Caco-2 (cell line): ENCODE results near the gene ARHGAP36. TPM values are rescaled to one million over a fixed set of nuclear protein-coding genes. Genes with fewer than 3 reads are reported as not detected.

ENCODE experiments used
- BruUV-seq: library from RNA; stranded (reverse); fragments of 400-500 nt; replicated peaks from 2 replicates; lab custom pipeline; 2021; lab: Mats Ljungman, UMichigan
- CTCF ChIA-PET: fragments of 300-600 bp; sonication (Branson Sonifier 250); formaldehyde crosslinking; loops from one replicate; lab custom pipeline; 2022; ENCODE audit warnings: antibody characterized with exemption; lab: Charles Lee
- POLR2A ChIA-PET: fragments of 300-600 bp; sonication (Branson Sonifier 250); formaldehyde crosslinking; loops from one replicate; lab custom pipeline; 2022; ENCODE audit warnings: antibody characterized with exemption; lab: Charles Lee
- DNase-seq, 2 experiments: peaks; one replicate each; pipeline versions ENCODE4 v3.0.0 to v3.0.0-alpha.2; 2020 to 2022
- H3K27me3 ChIP-seq: replicated peaks from 2 replicates; pipeline ENCODE4 v1.6.0; 2011; ENCODE audit warnings: low read length; ENCODE audit not compliant: control insufficient read depth, insufficient read depth
- H3K36me3 ChIP-seq: 2 replicates; pipeline ENCODE4 v1.5.1; 2011; ENCODE audit warnings: low read length; ENCODE audit not compliant: control insufficient read depth, insufficient read depth
- H3K4me1 ChIP-seq: fragments of 250-450 bp; sonication (Bioruptor Pico); 2 replicates; pipeline ENCODE4 v1.5.1; 2020; ENCODE audit warnings: mild to moderate bottlenecking
- H3K4me3 ChIP-seq: 2 replicates; pipeline ENCODE4 v1.5.1; 2011; ENCODE audit warnings: low read depth, mild to moderate bottlenecking, control low read depth, low read length
- H3K9me3 ChIP-seq: fragments of 250-450 bp; sonication (Bioruptor Pico); 2 replicates; pipeline ENCODE4 v1.5.1; 2020; ENCODE audit warnings: mild to moderate bottlenecking, moderate library complexity
- H3K27ac Mint-ChIP-seq: one replicate; pipeline ENCODE4 v1.8.0; 2022; ENCODE audit warnings: mixed read lengths; ENCODE audit not compliant: unreplicated experiment
- H3K27me3 Mint-ChIP-seq: one replicate; pipeline ENCODE4 v1.8.0; 2022; ENCODE audit warnings: mixed read lengths; ENCODE audit not compliant: insufficient read depth, unreplicated experiment
- H3K36me3 Mint-ChIP-seq: one replicate; pipeline ENCODE4 v1.8.0; 2022; ENCODE audit warnings: mild to moderate bottlenecking, mixed read lengths; ENCODE audit not compliant: insufficient read depth, unreplicated experiment
- H3K4me1 Mint-ChIP-seq: one replicate; pipeline ENCODE4 v1.8.0; 2022; ENCODE audit warnings: low read depth, mixed read lengths; ENCODE audit not compliant: unreplicated experiment
- H3K4me3 Mint-ChIP-seq: one replicate; pipeline ENCODE4 v1.8.0; 2022; ENCODE audit warnings: mild to moderate bottlenecking, moderate library complexity, mixed read lengths; ENCODE audit not compliant: unreplicated experiment
- H3K9me3 Mint-ChIP-seq: one replicate; pipeline ENCODE4 v1.8.0; 2022; ENCODE audit warnings: mixed read lengths; ENCODE audit not compliant: unreplicated experiment
- CTCF ChIP-seq, 2 experiments: fragments of 200-600 bp in 1 of 2; IDR thresholded peaks; 1 replicate in 1 of 2; 2 replicates in 1 of 2; pipeline versions ENCODE4 v1.5.1 to v1.8.0; 2011 to 2022; ENCODE audit warnings: antibody characterized with exemption in 1 of 2, control low read depth in 1 of 2, inconsistent platforms in 1 of 2, low read depth in 1 of 2, low read length in 1 of 2, mild to moderate bottlenecking in 1 of 2, moderate library complexity in 1 of 2; ENCODE audit not compliant: insufficient read depth in 1 of 2, severe bottlenecking in 1 of 2, unreplicated experiment in 1 of 2
- intact Hi-C: fragments of 100-400 bp; cut with micrococcal nuclease; formaldehyde crosslinking; loops from one replicate; pipeline ENCODE4 v1.10.0; 2022; ENCODE audit not compliant: unreplicated experiment
- total RNA-seq: library from RNA; stranded (reverse); gene quantifications from 2 replicates; pipeline ENCODE4 v1.2.3, GENCODE V29; 2022

Gene ARHGAP36
- total RNA-seq, 1 experiment from 2014 or later = not detected

GRCh38 chrX:131057706-131058105, 440 bp upstream of the ARHGAP36 start:
- no peaks in the 10 kb centered on the region for H3K27me3 ChIP-seq
- TF ChIP-seq CTCF (IDR thresholded peaks at IDR 0.05; ENCODE audit: insufficient read depth in 1 of 2, low read depth in 1 of 2, low read length in 1 of 2, severe bottlenecking in 1 of 2, unreplicated experiment in 1 of 2) = no peak
- intact Hi-C loops = no loop called here
- BruUV-seq = no TSS peak
- H3K36me3 ChIP-seq = no peaks in the 10 kb centered on the region
- no peak overlapping the region for H3K4me3 Mint-ChIP-seq
- ChIA-PET CTCF (no interaction called here), POLR2A (no interaction called here)
- no peak overlapping the region for H3K27ac Mint-ChIP-seq
- H3K9me3 Mint-ChIP-seq = no peaks in the 10 kb centered on the region
- H3K4me1 Mint-ChIP-seq = no peaks in the 10 kb centered on the region
- no peak overlapping the region for H3K4me3 ChIP-seq
- H3K36me3 Mint-ChIP-seq = no peaks in the 10 kb centered on the region
- no peak for DNase-seq
- no peaks in the 10 kb centered on the region for H3K27me3 Mint-ChIP-seq
- no peaks in the 10 kb centered on the region for H3K9me3 ChIP-seq
- H3K4me1 ChIP-seq = no peaks in the 10 kb centered on the region

- no peak for TF ChIP-seq CTCF (IDR thresholded peaks at IDR 0.05; ENCODE audit: insufficient read depth in 1 of 2, low read depth in 1 of 2, low read length in 1 of 2, severe bottlenecking in 1 of 2, unreplicated experiment in 1 of 2)
- BruUV-seq = no TSS peak
- no peaks in the 10 kb centered on the region for H3K4me1 ChIP-seq
- Mint-ChIP-seq H3K4me3 (no peak overlapping the region), H3K4me1 (no peaks in the 10 kb centered on the region), H3K27me3 (peaks cover 2% of the 10 kb centered on the region), H3K27ac (no peak overlapping the region), H3K9me3 (no peaks in the 10 kb centered on the region), H3K36me3 (no peaks in the 10 kb centered on the region)
- no peak for DNase-seq
- ChIA-PET POLR2A (no interaction called here), CTCF (no interaction called here)
- H3K36me3 ChIP-seq = no peaks in the 10 kb centered on the region
- no peaks in the 10 kb centered on the region for H3K27me3 ChIP-seq
- intact Hi-C loops = no loop called here
- no peak overlapping the region for H3K4me3 ChIP-seq
- H3K9me3 ChIP-seq = no peaks in the 10 kb centered on the region
Observed at GRCh38 chrX:131059246-131059645, 1.1 kb downstream of the ARHGAP36 start.

GRCh38 chrX:131060147-131060546, 2.0 kb downstream of the ARHGAP36 start:
- Mint-ChIP-seq H3K4me1 (no peaks in the 10 kb centered on the region), H3K4me3 (no peak overlapping the region), H3K9me3 (no peaks in the 10 kb centered on the region), H3K27me3 (peaks cover 2% of the 10 kb centered on the region), H3K27ac (no peak overlapping the region), H3K36me3 (no peaks in the 10 kb centered on the region)
- H3K36me3 ChIP-seq = no peaks in the 10 kb centered on the region
- no peaks in the 10 kb centered on the region for H3K27me3 ChIP-seq
- ChIA-PET POLR2A (no interaction called here), CTCF (no interaction called here)
- no peak for DNase-seq
- BruUV-seq = no TSS peak
- intact Hi-C loops = no loop called here
- no peaks in the 10 kb centered on the region for H3K4me1 ChIP-seq
- no peaks in the 10 kb centered on the region for H3K9me3 ChIP-seq
- H3K4me3 ChIP-seq = no peak overlapping the region
- no peak for TF ChIP-seq CTCF (IDR thresholded peaks at IDR 0.05; ENCODE audit: insufficient read depth in 1 of 2, low read depth in 1 of 2, low read length in 1 of 2, severe bottlenecking in 1 of 2, unreplicated experiment in 1 of 2)
